Measurements from ENCODE around the gene SEMA3F. TPM values are rescaled to one million over a fixed set of nuclear protein-coding genes. Genes with fewer than 3 reads are reported as not detected.
A peak's percentile ranks its signal among the peaks of the same experiment; 100 is the strongest.

SEMA3F gene
- total and polyA plus RNA-seq, 4 donors: 27.8 to 54.3 (median 47.4) TPM

DNA sequence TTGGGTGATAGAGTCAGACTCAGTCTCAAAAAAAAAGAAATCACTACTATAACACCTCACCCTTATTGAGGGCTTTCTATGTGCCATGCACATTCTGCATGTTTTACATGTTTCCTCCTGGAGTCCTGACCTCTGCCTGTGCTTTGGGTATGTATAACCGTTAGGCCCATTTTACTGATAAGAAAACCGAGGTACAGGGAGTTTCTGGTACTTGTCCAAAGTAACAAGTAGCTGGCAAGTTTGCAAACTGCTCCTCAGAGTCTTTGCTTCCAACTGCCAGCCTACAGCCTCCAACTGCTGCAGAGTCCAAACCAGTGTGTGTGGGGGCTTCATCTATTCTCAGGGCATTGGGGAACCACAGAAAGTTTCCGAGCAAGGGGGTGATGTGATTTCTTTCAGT is 77.2 kb downstream of the SEMA3F start:
- 74 to 82% methylated on average over 3 of the region's 3 CpGs for WGBS, 2 donors
- ATAC-seq (ENCODE audit: insufficient read depth, low FRiP score): no peak
- TF ChIP-seq, protein P1, sequence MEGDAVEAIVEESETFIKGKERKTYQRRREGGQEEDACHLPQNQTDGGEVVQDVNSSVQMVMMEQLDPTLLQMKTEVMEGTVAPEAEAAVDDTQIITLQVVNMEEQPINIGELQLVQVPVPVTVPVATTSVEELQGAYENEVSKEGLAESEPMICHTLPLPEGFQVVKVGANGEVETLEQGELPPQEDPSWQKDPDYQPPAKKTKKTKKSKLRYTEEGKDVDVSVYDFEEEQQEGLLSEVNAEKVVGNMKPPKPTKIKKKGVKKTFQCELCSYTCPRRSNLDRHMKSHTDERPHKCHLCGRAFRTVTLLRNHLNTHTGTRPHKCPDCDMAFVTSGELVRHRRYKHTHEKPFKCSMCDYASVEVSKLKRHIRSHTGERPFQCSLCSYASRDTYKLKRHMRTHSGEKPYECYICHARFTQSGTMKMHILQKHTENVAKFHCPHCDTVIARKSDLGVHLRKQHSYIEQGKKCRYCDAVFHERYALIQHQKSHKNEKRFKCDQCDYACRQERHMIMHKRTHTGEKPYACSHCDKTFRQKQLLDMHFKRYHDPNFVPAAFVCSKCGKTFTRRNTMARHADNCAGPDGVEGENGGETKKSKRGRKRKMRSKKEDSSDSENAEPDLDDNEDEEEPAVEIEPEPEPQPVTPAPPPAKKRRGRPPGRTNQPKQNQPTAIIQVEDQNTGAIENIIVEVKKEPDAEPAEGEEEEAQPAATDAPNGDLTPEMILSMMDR (IDR thresholded peaks at IDR 0.05; ENCODE audit: control extremely low read depth, extremely low read depth): no peak

DNA sequence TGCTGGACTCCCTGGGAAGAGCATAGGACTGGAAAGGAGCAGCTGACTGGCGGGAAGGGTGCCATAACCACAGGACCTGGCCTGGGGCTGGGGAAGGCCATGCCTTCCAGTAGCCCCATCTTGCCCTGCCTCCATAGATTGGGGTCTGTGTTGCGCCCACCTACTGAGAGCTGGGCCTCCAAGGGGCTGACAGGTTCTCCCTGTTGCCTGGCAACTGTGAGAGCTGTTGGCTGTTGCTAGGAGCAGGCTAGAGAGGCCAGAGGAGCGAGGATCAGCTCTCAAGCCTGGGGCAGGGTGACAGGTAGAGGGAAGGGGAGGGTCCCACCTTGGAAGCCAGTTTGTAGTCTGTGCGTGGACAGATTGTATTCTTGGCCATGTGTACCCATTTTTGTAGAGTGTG is 78.1 kb downstream of the SEMA3F start:
- peak in 2 of 3 donors; percentile 50 to 58 for DNase-seq
- no peak overlapping the region for H3K9ac ChIP-seq (ENCODE audit: insufficient read depth in 1 of 2, low read length in 2 of 2)
- no peaks in the 10 kb centered on the region for H3K9me3 ChIP-seq (ENCODE audit: control insufficient read depth in 4 of 4, insufficient read depth in 3 of 4, low read length in 3 of 4)
- H3K36me3 ChIP-seq (ENCODE audit: control insufficient read depth in 4 of 4, insufficient read depth in 4 of 4, low read length in 4 of 4): no peaks in the 10 kb centered on the region
- H3K27me3 ChIP-seq (ENCODE audit: control insufficient read depth in 3 of 3, insufficient read depth in 3 of 3, low read length in 2 of 3): no peaks in the 10 kb centered on the region
- 84 to 98% methylated on average over 4 of the region's 4 CpGs for WGBS, 2 donors
- peak overlapping the region in 1 of 2 donors; percentile 1 for H3K27ac ChIP-seq (ENCODE audit: low read depth in 1 of 2, low read length in 1 of 2)
- no peak overlapping the region for H3K4me3 ChIP-seq
- peaks cover 0 to 14% (median 0%) of the 10 kb centered on the region in 5 donors for H3K4me1 ChIP-seq (ENCODE audit: control insufficient read depth in 5 of 5, insufficient read depth in 5 of 5, low read length in 5 of 5)
- TF ChIP-seq, protein P1 (IDR thresholded peaks at IDR 0.05; ENCODE audit: control extremely low read depth, extremely low read depth): no peak
- ATAC-seq (ENCODE audit: insufficient read depth, low FRiP score): no peak

More for the DNA sequence above, 77.2 kb downstream of the SEMA3F start:
- Histone ChIP-seq H3K4me3 (no peak overlapping the region), H3K27ac (ENCODE audit: low read depth in 1 of 2, low read length in 1 of 2) (no peak overlapping the region), H3K4me1 (ENCODE audit: control insufficient read depth in 5 of 5, insufficient read depth in 5 of 5, low read length in 5 of 5) (peaks cover 0 to 11% (median 0%) of the 10 kb centered on the region in 5 donors), H3K9ac (ENCODE audit: insufficient read depth in 1 of 2, low read length in 2 of 2) (no peak overlapping the region), H3K27me3 (ENCODE audit: control insufficient read depth in 3 of 3, insufficient read depth in 3 of 3, low read length in 2 of 3) (no peaks in the 10 kb centered on the region), H3K36me3 (ENCODE audit: control insufficient read depth in 4 of 4, insufficient read depth in 4 of 4, low read length in 4 of 4) (no peaks in the 10 kb centered on the region), H3K9me3 (ENCODE audit: control insufficient read depth in 4 of 4, insufficient read depth in 3 of 4, low read length in 3 of 4) (no peaks in the 10 kb centered on the region)
- no peak for DNase-seq

DNA sequence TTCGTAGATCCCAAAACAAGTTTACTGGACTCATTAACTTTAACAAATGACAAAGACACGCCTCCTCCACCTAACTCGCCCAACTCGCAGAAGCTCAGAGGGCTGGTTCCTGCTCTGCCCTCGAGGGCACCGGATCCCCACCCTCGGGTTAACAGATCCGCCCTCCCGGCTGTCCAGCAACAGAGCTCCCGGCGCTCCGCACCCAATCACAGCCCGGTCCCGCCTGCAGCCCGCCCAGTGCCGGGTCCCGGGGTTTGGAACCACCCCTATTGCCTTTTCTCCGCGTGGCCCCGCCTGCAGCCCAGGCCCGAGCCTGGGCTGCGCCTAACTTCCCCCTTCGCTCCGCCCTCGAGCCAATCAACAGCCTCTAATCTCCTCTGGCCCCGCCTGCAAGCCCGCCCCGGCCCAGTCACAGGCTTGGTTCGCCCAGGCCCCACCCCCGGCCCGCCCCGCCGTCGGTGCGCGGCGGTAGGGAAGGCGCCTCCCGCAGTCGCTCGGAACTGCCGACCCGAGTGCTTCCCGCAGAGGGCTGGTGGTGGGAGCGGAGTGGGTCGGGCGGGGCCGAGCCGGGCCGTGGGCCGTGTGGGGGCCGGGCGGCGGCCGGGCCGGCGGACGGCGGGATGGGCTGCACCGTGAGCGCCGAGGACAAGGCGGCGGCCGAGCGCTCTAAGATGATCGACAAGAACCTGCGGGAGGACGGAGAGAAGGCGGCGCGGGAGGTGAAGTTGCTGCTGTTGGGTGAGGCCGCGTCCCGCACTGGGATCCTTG is 80.8 kb downstream of the SEMA3F start, which contains the start of gene GNAI2:
Gene GNAI2 (plus strand): TSS at position 489 of the 768 bp plus-strand sequence. CDS start 132 bp downstream, at position 621.
- ATAC-seq (ENCODE audit: insufficient read depth, low FRiP score) (peak; percentile 95), DNase-seq (peak; percentile 99)
- Histone ChIP-seq H3K4me1 (ENCODE audit: control insufficient read depth in 5 of 5, insufficient read depth in 5 of 5, low read length in 5 of 5) (peaks cover 0 to 26% (median 8%) of the 10 kb centered on the region in 5 donors), H3K36me3 (ENCODE audit: control insufficient read depth in 4 of 4, insufficient read depth in 4 of 4, low read length in 4 of 4) (peaks cover 0 to 9% (median 4%) of the 10 kb centered on the region in 4 donors), H3K27ac (ENCODE audit: low read depth in 1 of 2, low read length in 1 of 2) (peak within 1 kb of the TSS; percentile 95 to 97), H3K4me3 (peak within 1 kb of the TSS; percentile 88), H3K27me3 (ENCODE audit: control insufficient read depth in 3 of 3, insufficient read depth in 3 of 3, low read length in 2 of 3) (no peaks in the 10 kb centered on the region), H3K9ac (ENCODE audit: insufficient read depth in 1 of 2, low read length in 2 of 2) (peak within 1 kb of the TSS; percentile 63 to 96), H3K9me3 (ENCODE audit: control insufficient read depth in 4 of 4, insufficient read depth in 3 of 4, low read length in 3 of 4) (no peaks in the 10 kb centered on the region)
- WGBS, 2 donors: 1% methylated on average over 73 to 75 of the region's 75 CpGs
- TF ChIP-seq, protein P1 (IDR thresholded peaks at IDR 0.05; ENCODE audit: control extremely low read depth, extremely low read depth): no peak
